GM18526 (cell line): Measurements from ENCODE around the gene PIEZO1.

Experiments
- POLR2A ChIP-seq: IDR thresholded peaks from 3 replicates; pipeline ENCODE4 v1.6.1; 2011; ENCODE audit not compliant: insufficient read length; ENCODE audit errors: extremely low read depth

The PIEZO1 gene

DNA sequence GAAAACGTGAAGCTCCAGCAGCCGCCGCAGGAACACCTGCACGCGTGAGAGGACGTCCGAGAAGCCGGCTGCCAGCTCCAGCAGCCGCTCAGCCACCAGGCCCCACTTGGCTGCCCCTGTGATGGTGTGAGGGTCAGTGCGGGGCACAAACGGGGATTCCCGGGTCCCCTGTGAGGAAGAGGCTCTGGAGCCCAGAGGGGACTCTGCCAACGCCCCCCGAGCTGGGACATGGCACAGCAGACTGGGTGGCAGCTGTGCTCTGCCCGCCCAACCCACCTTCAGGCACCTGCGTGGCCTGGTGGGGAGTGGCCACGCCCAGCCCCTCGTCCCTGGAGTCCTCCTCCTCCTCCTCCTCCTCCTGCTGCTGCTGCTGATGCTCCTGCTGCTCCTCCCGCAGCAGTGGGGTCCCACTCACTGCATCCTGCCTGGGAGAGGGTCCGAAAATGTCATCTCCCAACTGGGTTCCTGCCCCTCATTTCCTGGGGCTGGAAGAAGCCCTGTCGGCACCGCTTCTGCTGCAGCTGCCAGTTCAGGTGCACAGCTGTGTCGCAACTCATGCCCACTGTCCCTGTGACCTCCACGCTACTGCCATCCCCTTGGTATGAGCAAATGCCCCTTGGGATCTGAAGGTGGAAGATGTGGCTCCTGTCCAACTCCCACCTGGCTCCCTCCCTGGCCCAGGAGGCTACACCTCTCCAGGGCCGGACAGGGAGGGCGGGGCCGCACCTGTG lies 51.2 kb downstream of the PIEZO1 start:
- TF ChIP-seq POLR2A = no peak

GRCh38 chr16:88732961-88733294 lies 52.1 kb downstream of the PIEZO1 start:
- TF ChIP-seq POLR2A = no peak

- no peak for TF ChIP-seq POLR2A
These were observed 52.7 kb downstream of the PIEZO1 start for GRCh38 chr16:88732172-88732960.

GRCh38 chr16:88731699-88732098 lies 53.3 kb downstream of the PIEZO1 start:
- no peak for TF ChIP-seq POLR2A

DNA sequence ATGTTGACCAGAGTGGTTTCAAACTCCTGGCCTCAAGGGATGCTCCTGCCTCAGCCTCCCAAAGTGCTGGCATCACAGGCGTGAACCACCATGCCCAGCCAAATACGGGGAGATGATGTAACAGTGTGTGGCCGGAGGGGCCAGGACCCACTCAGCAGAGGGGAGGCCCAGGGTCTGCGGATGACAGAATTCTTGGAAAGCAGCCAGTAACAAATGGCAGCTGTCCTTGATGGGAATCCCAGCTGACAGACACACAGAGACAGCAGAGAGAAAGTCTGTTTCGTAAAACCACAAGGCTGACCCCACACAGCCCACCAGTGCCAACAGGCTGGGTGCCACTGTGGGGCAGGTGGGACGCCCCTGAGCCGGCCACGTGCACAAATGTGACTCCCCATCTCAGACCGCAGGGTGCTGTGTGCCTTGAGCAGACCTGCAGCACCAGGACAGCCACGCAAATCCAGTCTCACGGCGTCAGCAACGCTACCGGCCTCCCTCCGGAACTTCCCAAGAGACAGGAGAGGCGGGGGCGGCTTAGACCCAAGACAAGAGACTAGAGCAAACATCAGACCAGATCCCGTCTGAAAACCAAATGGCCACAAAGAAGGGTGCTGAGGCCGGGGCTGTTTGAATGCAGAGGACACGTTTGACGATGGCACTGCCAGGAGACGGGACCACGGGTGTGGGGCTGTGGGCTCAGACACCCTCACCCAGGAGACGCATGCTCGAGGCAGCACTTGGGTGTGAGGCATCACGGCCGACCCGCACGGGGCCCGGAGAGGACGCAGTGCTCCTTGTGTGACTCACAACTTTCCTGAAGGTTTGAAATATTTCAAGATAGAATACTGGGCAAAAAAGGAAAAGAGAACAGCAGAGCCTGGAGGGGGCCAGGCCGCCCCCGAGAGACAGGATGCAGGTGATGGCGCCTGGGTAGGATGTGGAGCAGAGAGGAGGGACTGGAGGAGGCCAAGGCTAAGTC lies 54.1 kb downstream of the PIEZO1 start:
- no peak for TF ChIP-seq POLR2A

DNA sequence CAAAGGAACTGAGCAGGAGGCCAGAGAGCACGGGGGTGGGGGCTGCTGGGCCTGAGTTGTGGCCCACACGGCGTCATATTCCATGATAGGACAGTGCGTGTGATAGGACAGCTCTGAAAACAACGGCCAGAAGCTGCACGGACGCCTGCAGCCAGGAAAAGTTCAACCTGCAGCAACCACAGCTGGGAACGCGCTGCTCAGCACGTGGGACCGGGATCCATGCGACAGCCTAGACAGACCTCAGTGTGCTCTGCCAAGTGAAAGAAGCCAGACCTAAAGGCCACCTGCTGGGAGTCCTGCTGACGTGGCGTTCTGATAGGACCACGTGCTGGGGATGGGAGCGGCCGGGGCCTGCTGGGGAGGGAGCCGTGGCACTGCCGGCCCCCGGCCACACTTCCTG lies 57.1 kb downstream of the PIEZO1 start:
- no peak for TF ChIP-seq POLR2A

DNA sequence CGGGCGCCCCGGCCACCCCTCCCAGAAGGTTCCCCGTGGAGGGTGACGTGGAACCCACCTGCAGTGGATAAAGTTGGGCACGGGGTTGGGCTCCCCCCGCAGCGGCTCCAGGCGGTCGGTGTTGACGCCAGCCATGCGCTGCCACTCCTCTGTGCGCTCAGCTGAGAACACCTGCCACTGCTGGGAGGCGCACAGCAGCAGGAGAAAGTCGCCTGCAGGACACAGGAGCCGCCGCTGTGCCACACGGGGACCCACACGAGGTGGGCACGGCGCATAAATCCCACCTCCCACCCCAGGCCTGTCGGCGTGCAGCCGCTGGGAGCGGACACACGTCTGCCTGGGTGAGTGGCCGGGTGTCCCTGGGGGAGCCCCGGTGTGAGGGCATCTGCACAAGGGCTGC lies 58.0 kb downstream of the PIEZO1 start:
- no peak for TF ChIP-seq POLR2A

GRCh38 chr16:88726408-88726749 lies 58.6 kb downstream of the PIEZO1 start:
- no peak for TF ChIP-seq POLR2A

DNA sequence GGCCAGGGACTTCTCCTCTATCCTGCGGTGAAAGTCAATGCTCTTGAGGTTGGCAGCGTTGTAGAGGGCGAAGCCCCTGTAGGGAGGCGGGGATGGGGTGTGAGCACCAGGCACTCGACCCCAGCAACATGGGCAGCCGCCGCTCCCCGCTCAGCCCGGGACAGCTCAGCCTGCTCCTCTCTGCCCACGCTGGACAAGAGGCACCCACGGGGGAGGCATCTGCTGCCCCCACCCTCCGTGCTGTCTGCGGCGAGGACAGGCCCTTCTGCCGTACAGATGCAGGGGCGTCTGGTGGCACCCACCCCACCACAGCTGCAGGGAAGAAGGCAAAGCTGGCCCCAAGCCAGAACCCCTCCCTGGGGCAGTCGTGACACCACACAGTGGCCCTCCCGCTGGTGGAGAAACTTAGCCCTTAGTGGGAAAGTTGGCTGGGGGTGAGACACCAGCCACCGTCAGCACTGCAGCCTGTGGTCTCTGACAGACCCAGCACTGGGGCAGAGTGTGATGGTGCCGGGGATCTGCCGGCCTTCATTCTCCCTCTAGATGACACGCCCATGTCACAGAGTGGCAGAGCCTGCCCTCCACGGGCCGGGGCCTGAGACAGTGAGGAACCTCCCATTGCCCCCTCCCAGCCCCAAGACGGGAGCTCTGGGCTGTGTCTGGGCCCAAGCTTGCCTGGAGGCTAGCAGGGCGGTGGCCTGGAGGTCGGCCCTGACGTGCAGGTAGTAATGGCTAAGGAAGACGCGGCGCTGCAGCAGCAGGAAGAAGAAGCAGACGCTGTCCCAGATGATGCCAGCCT lies 59.2 kb downstream of the PIEZO1 start:
- TF ChIP-seq POLR2A = no peak

DNA sequence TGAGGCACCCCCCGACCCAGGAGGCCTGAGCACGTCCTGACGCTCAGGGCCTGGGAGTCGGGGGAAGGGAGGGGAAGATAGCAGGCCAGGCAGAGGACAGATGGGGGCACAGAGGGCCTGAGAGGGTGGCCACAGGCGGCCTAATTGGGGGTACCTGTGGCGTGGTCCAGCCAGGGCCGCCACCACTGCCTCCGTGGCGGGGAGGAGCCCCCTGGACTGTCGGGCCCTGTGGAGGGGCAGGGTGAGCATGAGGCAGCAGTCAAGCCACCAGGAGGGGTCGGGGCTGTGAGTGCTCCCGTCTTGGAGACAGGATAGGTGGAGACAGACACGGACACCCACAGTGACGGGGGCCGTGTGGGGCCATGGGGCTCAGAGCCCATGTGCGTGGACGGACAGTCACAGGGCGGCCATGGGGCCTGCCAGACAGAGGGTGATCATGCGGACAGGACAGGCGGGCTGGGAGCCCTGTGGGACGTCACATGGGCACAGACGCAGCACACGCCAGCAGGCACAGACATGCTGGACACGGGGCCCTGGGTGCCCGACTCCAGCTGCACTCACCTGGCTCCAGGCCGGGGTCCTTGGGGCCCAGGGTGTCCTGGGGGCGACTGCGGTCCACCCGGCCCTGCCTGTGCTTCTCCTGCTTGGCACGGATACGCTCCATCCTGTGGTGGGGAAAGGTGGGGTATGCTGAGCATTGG lies 60.0 kb downstream of the PIEZO1 start:
- TF ChIP-seq POLR2A = no peak

GRCh38 chr16:88723911-88724310 lies 61.1 kb downstream of the PIEZO1 start:
- TF ChIP-seq POLR2A = no peak

DNA sequence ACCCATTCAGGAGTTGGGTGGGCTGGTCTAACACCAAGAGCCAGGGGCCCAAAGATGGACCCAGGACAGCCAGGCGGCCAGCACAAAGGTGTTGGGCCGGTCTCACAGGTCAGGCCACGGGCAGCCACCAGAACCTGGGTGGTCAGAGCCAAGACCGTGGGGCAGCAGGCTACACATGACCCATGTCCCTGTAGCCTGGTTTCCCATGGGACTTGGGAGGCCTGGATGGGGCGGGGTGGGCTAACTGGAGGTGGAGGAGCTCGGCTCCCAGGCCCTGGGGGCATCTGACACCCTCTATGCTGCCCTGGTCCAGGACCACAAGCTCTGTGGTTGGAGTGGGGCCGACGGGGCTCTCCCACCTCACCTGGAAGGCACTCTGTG lies 61.5 kb downstream of the PIEZO1 start:
- no peak for TF ChIP-seq POLR2A

DNA sequence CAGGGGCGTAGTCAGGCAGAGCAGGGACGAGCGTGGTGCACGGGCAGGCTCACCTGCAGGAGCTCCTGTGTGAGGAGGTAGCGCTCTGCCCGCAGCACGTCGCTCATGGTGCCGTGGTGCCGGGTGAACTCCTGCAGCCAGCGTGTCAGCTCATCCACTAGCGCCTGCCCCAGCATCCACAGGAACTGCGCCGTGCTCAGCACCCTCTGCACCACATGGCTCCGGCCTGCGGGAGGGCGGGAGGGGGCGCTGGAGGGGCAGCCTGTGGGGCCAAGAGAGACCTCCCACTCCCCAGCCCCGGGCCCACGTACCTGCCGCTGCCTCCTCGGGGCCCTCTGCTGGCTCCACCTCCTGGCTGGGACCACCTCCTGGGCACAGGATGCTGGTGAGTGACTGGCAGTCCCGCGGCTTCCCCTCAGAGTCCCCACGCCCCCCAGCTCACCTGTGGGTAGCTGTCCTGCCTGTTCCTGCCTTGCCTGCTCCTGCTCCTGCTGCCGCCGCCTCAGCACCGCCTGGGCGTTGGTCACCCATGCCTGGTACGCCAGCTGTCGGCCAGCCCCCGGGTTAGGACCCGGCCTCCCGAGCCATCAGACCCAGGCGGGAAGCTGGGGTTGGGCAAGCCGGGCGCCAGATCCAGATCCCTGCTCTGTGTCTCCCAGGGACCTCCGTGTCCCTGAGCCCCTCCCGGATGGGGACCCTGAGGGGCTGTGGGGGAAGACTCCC lies 62.1 kb downstream of the PIEZO1 start:
- no peak for TF ChIP-seq POLR2A
